NCI-H526 (cell line): Measurements from ENCODE around the gene EIF4B.

Experiments used
- DNase-seq, 2 experiments: peaks; one replicate each; lab custom pipeline; 2025; lab: John Stamatoyannopoulos, UW

The EIF4B gene

DNA sequence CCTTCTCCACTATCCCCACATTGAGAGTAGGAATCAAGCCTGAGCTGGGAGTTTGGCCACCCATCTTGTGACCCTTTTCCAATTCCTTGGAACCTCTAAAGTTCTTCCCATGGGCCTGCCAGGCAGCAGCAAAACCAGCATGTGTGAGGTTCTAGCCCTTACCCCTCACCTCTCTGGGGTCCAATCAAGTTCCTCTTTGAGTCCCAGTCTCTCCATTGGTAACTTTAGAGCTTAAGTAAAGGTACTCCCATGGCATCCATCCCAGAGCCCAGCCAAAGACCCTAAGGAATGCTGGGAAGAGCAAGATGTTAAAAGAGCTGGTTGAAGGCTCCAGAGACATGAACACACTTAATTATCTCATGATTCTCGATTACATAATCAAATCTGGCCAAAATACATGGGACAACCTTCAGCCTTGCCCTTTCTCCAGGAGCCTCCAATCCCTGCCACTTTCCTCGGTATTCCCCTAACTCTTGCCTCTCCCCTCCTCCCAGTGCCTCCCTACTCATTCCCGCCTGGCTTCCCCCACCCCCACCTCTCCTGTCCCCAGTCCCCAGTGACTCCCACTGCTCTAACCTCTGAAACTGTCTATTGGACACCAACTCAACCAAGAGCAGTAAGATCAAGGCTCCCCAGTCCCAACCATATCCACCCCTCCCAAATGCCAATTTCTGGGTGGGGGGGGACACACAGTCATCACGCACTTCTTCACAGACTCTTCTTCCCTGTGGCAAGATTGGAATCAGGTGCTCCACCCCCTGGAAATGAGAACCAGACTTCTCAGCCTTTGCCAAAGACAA is 38.8 kb downstream of the EIF4B start:
- no peak for DNase-seq

DNA sequence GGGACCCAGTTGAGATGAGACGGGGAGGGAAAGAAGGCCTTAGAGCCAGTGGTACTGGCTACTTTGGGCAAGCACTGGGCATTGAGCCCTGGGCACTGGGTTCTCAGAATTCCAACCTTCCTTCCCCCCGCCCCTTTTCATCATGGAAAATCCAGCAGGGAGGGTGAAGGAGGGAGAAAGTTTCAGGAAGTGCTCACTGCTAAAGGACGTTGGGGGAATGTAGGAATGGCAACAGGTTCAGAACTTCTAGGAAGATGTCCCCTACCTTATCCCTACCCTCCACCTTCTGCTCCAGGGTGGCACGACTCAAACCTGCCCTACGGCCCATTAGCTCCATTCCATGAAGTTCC is 39.4 kb downstream of the EIF4B start:
- no peak for DNase-seq

DNA sequence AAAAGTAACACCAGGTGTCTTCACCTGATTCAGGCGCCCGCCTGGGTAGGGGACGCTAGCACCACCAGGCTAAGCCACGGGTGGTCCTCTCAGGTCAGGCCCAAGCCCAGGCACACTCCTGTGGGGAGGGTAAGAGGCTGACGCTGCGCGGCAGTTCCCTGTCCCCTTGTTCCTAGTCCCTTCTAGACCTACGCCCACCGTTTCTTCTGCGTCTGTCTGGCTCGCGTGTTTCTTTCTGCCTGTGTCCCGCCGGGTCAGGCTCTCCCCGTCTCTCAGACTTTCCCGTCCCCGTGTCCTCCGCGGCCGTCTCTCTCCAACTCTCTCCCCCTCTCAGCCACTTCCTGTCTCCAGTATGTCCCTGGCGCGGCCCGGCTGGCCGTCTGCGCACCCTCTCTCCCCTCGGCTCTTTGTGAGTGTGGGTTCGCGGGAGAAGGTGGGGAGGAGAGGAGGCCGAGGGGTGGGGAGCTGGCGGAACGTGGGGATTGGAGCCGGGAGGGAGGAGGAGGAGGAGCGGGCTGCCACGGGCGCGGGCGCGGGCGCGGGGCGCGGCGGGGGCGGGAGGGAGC is 40.5 kb downstream of the EIF4B start:
- peak; percentile 20 to 85 for DNase-seq

DNA sequence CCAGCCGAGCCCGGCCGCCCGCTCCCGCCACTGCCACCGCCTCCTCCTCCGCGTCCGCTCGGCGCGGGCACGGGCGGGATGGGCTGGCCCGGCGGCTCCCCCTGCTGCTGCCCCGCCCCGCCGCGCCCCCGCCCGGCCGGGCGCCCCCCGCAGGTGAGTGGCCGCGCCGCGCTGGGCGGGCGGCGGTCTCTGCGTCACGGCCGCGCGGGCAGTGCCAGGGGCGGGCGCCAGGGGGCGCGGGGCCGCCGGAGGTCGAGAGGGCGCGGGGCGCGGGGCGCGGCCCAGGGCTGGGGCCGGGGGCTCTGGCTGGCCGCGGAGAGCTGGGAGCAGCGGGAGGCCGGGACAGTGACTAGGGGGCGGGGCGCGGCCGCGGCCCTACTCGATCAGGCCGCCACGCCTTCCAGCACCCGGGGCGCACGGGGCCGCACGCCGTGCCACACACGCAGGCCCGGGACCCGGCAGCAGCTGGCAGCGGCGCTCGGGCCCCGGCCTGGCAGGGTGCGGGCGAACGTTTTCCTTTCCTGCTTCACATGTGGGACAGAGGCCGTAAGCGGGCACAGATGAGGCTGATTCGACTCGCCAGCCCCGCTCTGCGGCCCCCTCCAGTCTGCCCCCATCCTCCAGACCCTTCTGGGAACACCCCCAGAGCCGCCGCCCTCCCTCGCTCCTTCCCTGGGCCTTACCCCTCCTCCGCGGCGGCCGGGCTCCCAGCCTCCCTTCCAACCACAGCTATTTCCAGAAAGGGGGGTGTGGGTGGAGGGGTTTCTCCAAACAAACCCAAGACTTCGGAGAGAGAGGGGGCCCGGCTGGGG is 41.2 kb downstream of the EIF4B start:
- DNase-seq, result peak in 1 of 2 experiments; percentile 87

DNA sequence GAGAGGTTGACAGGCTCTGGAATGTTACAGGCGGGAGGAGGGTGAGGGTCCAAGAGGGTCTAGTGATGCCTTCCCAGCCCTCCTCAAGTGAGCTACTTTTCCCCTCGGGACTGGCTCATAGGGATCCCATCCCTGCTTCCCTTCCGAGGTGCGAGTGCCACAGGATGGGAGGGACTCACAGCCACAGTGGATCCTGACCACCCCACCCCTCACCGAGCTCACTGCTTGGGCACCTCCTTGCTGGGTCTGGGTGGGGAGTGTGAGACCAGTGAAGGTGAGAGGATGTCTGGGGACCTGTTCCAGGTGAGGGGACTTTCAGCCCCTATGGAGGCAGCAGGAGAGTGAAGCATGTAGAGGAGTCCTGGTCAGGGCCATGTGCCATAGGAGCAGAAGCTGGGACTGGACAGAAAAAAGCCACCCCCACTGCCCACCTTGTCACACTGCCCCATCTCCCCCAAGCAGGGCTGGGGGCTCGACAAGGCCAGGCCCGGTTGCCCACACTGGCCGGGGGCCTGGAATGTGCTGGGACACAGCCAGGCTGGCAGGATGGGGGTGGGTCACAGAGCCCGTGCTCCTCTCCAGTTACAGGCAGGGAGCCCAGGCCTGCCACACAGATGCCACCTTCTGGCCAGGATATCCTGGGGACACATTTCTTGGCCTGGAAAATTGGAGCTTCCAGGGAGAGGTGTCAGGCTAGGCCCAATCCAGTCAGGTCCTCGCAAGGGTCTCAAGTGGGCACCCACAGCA is 42.0 kb downstream of the EIF4B start:
- peak; percentile 13 to 62 for DNase-seq

DNA sequence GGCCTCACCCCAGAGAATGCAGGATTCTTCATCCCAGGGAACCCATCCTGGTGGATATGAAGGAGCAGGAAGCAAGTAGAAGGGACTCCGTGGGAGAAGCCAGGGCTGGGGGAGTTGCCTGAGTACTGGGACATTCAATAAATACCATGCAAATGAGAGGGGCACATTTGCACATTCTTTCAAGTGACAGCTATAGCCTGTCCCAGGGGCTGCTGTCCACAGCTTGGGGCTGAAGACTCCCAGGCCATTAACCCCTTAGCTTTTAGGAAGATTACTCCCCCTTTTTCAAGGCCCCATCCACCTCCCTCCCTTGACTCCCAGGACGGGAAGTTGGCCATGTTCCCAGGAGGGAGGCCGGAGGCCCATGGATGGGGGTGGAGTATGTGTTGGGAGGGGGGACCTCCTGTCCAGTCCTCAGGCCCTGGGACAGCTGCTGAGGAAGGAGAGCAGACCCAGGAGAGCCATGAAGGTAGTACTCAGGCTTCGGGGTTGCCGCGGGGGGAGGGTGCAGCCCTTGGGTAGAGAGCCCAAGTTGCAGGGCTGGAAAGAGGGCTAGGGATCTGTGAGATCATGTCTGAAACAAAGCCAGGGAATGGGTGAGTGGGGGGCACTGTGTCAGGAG is 42.6 kb downstream of the EIF4B start:
- DNase-seq, result peak; percentile 31 to 62

DNA sequence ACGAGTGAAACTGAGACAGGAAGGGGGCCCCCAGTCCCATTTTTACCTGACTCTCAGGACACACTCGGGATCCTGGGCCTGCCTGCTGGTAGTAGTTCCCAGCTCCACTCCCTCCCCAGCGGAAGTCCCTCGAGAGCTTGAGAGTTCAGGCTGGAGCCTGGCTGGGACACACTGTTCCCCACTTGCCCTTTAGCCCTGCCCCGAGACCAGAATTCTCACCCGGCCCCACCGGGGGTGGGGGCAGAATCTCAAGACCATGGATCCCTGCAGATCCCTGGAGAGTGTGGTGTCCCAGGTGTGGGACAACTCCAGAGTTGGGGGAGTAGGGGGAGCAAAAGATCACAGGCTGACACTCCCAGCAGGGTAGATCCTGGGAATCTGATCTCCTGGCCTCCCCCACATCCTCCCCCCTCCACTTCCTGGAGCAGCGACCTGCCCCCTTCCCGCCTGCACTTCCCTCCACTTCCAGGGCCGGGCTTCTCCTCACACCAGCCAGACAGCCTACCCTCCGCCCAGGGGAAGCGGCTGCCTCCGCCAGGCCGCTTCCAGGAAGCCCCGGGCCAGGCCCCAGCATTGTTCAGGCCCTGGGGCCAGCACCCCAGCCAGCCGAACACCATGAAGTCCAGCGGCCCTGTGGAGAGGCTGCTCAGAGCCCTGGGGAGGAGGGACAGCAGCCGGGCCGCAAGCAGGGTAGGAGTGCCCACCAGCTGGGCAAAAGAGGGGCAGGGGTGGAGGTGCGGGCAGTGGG is 43.5 kb downstream of the EIF4B start, which contains the start of gene TNS2:
Gene TNS2, plus strand, starts transcription at position 495 of the 748 bp plus-strand sequence. Its CDS starts 121 bp downstream, at position 616.
- DNase-seq, result no peak

DNA sequence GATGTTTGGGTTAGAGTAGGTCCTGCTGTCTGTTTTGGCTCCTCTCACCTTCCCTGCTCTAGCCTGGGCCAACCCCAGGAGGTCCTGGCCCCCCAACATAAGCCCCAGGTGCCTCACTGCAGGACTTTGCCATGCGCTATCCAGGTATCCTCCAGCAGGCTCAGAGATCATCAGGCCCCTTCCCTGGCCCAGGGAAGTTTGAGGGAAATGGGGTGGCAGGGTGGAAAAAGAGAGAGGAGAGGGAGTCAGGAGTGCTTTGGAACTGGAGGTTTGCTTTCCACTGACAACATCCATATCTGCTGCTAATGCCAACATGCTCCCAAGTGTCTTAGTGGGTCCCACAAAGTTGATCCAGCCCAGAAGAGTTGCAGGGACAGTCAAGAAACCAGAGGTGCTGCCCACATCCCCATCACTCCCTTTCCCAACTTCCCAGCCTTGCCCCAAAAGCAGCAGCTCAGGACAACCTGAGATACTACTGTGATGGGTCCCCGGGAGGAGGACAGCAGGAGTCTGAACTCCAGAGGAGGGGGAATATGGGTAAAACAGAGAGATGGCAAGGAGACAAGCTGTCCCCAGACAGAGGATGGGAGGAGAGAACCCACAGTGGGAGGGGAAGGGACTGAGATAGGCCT is 44.3 kb downstream of the EIF4B start:
- no peak for DNase-seq

DNA sequence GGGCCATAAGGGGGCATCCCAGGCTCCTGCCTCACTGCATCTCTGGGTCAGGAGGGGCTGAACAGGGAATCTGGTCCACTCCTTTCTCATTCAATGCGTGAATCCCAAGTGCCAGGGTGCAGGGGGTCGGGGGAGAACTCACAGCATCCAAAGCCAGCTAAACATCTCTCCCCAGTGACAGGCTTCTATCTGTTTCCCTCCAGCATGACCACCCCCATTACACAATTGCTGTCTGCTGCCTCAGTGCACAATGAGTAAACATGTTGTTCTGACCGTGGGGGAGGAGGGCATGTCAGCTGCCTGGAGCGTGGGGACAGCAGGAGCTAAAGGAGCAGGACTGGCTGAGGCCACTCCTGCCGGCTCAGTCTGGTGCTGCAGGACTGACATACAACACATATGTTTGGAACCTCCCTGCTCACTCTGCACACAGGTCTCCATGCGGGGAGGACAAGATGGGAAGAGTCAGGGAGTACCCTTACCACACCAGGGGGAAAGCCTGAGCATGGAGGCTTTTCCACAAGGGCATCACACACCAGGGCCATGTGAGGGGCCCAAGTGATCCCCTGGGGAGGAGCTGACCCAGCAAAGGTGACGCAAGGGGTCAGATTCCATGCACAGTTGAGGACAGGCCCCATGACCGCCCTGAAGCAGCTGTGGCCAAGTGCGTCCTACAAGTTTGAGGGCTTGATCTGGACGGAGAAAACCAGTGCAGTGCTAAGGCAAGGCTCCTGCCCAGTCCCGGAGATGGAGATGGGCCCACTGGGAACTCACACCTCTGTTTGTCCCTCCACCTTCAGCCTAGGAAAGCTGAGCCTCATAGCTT is 45.0 kb downstream of the EIF4B start:
- no peak for DNase-seq

DNA sequence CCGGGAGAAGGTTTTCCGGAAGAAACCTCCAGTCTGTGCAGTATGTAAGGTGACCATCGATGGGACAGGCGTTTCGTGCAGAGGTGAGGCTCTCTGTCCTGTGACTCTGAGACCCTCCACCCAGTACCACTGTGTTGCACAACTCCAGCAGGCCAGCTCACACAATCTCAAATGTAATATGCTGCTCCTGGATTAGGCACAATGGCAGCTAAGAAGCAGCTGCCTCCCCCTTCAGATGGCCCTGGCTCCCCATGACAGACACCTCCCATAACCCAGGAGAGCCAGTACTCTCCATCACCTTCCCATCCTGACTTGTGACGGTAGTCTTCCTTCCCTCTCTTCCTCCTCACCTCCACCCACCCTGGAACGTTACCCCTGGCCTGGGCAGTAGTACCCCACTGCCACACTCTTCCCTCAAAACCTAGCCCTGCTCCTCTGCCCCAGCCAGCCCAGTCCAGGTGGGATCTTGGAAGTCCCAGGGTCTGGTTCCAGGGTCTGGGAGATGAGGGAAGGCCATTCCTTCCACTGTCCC is 45.7 kb downstream of the EIF4B start:
- DNase-seq, result no peak

DNA sequence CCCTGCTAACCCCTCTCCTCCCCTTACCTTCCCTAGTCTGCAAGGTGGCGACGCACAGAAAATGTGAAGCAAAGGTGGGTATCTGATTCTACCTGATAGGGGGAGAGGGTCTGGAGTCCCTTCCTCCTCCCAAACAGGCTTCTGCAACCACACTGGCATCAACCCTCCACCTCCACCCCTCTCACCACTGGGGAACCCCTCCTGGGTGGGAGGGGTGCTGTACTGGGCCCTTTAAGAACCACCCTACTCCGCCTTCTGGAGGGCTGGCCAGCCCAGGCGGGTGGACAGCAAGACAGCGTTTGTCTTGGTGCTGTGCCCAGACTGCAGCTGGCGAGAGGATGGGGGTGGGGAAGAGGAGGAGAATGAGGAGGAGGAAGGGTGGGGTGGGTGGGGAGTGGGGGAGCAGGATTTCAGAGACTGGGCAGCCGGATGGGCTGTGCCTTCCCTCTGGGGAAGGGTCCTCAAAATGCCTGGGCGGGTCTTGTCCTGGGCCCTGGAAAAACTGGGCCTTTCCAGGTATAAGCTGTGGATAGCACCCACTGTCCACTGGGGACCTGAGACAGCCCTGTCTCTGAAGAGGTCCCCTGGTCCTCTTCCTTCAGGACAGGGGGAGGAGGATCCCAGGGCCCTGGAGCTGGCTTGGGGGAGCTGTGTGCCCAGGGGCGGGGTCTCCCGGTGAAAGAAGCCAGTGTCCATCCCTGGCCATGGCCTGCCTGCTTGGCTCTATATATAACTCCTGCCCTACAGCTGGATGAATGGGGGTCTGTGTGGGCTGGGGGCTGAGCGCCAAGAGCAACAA is 46.4 kb downstream of the EIF4B start:
- no peak for DNase-seq

DNA sequence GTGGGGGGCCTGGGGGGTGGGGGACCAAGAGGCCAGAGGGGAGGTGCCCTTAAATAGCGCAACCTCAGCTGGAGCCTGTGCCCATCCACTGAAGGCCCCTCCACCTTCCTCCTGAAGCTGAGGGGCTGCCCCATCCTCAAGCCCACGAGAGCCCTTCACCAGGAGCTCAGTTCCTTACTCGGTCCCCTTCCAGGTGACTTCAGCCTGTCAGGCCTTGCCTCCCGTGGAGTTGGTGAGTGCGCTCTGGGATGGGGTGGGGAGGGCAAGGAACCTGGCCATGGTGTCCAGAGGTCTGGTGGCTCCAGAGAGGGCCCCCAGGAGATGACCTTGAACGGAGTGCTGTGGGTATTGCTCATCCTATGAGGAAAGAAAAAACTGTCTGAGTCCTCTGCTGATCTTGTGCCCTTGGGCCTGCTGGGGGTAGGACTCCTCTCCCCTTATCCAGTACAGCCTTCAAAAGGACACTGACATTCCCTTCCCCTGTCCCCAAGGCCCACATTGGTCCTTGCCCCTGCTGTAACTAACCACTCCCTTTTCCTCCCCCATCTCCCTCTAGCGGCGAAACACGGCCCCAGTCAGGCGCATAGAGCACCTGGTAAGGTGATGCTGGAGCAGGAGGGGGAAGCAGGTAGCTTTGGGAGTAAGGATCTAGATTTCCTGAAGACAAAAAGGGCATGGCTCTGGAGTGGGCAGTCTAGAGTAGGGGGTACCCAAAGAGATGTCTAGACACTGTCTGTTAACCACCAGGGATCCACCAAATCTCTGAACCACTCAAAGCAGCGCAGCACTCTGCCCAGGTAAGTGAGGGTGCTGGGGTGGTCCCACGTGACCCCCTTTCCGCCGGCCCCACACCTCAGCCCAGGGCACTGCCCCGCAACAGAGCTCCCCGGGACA is 47.2 kb downstream of the EIF4B start:
- peak; percentile 80 to 89 for DNase-seq

DNA sequence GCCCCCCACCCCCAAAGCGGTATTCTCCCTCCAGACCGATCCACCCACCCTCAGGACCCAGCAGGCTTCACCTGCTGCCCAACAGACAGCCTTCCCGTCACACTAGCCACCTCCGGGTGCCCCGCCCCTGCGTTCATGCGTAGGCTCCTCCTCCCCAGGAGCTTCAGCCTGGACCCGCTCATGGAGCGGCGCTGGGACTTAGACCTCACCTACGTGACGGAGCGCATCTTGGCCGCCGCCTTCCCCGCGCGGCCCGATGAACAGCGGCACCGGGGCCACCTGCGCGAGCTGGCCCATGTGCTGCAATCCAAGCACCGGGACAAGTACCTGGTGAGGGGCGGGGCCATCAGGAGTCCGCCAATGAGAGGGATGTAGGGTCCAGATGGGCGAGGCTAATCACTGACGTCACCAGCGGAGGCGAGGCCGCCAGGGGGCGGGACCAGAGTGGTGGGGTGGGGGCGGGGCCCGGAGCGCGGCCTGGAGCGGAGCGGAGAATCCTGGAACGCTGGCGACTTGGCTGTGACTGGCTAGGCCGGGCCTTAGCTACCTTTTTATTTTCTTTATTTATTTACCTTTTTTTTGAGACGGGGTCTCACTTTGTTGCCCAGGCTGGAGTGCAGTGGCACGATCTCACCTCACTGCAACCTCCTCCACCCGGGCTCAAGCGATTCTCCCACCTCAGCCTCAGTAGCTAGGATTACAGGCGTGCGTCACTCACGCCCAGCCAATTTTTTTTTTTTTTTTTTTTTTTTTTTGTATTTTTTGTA is 48.0 kb downstream of the EIF4B start:
- DNase-seq, result peak; percentile 92 to 98

DNA sequence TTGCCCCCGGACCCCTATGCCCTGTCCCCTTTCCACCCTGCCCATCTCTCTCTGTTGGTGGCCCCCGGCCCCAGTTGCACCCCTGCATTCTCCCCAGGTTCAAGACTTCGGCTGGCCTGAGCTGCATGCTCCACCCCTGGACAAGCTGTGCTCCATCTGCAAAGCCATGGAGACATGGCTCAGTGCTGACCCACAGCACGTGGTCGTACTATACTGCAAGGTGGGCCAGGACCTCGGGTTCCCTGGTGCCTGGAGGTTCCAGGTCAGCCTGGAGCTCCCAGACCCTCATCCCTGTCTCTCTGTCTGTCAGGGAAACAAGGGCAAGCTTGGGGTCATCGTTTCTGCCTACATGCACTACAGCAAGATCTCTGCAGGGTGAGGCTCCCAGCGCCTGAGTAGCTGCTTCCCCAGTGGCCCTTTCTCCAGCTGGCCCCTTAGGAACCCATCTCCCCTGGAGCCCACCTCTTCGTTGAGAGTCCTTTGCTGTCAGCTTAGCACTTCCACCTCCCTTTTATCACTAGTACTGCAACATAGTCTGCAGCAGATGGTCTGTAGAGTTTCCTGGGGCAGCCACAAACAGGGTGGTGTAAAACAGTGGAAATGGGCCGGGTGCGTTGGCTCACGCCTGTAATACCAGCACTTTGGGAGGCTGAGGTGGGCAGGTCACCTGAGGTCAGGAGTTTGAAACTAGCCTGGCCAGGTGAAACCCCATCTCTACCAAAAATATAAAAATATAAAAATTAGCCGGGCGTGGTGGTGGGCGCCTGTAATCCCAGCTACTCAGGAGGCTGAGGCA is 49.4 kb downstream of the EIF4B start:
- DNase-seq, result no peak

DNA sequence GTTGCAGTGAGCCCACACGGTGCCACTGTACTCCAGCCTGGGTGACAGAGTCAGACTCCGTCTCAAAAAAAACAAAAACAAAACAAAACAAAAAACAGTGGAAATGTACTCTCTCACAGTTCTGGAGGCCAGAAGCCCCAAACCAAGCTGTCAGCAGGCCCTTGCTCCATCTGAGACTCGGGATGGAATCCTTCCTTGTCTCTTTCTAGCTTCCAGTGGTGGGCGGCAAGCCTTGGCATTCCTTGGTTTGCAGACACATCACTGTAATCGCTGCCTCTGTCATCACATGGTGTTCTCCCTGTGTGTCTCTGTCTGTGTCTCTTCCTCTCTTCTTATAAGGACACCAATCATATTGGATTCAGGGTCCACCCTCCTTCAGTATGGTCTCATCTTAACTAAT is 50.0 kb downstream of the EIF4B start:
- no peak for DNase-seq

DNA sequence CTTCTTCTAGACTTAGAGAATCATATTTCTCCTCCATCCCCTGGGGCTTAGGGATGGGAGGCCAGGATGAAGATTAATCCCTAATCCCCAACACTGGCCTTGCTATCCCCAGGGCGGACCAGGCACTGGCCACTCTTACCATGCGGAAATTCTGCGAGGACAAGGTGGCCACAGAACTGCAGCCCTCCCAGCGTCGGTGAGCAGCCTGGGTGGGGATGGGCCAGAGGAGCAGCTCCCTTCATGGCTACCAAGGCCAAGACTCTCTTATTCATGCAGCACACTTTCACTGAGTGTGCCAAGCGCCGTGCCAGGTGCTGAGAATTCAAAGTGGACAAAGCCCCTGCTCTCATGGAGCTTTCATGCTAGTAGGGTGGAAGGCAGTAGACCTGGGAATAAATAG is 50.6 kb downstream of the EIF4B start:
- no peak for DNase-seq
